HFF-Myc (cell line): ENCODE measurements around the gene OGFR.
"Not testable (repeated sequence)": the region's sequence is repeated elsewhere in the genome, so short reads cannot be mapped to it uniquely, and the experiment has no call there.

Source experiments
- DNase-seq: peaks from one replicate; pipeline ENCODE4 v3.0.0-alpha.2; 2011; ENCODE audit warnings: low read depth; ENCODE audit errors: extremely low read depth
- H3K4me3 ChIP-seq: replicated peaks from 2 replicates; pipeline ENCODE4 v1.5.1; 2011; ENCODE audit warnings: low read depth, mild to moderate bottlenecking, control low read depth, low read length
- TF ChIP-seq, protein P1 (sequence below): IDR thresholded peaks from 2 replicates; pipeline ENCODE4 v1.5.1; 2012; ENCODE audit warnings: mild to moderate bottlenecking, low read depth, low read length, control low read depth; ENCODE audit errors: missing control alignments

Gene OGFR

DNA sequence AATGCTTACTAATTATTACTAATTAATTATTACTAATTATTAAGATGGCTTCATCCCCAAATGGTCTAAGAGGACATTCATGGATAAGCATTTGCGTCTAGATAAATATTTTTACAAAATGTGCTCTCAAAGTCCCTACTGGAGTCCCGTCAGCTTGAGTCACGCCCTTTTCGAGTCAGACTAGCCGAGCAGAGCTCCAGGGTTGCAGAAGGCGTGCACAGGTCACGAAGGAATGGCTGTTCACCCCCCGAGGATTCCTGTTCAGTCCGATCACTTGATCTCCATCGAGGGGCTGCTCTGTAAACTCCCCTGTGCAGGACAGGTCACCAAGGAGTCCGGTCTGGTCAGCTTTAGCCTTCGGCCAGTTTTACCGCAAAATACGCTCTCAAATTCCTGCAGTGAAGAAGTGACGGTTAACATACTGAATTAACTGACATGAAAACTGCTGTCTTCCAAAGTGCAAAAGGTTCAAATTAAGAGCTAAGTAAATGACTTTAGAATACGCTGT lies 37.1 kb downstream of the OGFR start:
- DNase-seq, result no peak
- H3K4me3 ChIP-seq, result no peak overlapping the region
- TF ChIP-seq, protein P1, sequence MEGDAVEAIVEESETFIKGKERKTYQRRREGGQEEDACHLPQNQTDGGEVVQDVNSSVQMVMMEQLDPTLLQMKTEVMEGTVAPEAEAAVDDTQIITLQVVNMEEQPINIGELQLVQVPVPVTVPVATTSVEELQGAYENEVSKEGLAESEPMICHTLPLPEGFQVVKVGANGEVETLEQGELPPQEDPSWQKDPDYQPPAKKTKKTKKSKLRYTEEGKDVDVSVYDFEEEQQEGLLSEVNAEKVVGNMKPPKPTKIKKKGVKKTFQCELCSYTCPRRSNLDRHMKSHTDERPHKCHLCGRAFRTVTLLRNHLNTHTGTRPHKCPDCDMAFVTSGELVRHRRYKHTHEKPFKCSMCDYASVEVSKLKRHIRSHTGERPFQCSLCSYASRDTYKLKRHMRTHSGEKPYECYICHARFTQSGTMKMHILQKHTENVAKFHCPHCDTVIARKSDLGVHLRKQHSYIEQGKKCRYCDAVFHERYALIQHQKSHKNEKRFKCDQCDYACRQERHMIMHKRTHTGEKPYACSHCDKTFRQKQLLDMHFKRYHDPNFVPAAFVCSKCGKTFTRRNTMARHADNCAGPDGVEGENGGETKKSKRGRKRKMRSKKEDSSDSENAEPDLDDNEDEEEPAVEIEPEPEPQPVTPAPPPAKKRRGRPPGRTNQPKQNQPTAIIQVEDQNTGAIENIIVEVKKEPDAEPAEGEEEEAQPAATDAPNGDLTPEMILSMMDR, result no peak

DNA sequence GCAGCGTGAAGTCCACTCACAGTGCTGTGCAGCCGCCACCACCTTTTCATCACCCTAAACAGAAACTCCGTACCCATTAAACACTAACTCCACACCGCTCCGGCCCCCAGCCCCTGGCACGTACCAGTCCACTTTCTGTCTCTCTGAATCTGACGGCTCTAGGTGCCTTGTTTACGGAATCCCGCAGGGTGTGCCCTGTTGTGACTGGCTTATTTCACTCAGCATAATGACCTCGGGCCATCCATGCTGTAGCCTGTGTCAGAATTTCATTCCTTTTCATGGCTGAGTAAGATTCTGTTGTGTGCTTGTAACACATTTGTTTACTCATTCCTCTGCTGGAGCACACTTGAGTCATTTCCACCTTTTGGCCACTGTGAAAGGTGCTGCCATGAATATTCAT lies 39.0 kb downstream of the OGFR start:
- DNase-seq, result no peak
- H3K4me3 ChIP-seq, result no peak overlapping the region
- TF ChIP-seq, protein P1, result no peak

DNA sequence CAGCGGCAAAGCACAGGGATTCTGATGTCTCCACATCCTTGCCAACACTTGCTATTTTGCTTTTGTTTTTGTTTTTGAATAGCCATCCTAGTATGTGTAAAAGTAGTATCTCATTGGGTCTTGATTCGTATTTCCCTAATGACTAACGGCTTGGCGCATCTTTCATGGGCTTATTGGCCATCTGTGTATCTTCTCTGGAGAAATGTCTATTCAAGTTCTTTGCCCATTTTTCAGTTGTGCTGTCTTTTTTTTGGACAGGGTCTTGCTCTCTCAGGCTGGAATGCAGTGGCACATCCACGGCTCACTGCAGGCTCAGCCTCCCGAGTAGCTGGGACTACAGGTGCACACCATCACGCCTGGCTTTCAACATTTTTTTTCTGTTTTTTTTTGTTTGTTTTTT lies 39.5 kb downstream of the OGFR start:
- TF ChIP-seq, protein P1, result no peak
- no peak overlapping the region for H3K4me3 ChIP-seq
- DNase-seq, result no peak

DNA sequence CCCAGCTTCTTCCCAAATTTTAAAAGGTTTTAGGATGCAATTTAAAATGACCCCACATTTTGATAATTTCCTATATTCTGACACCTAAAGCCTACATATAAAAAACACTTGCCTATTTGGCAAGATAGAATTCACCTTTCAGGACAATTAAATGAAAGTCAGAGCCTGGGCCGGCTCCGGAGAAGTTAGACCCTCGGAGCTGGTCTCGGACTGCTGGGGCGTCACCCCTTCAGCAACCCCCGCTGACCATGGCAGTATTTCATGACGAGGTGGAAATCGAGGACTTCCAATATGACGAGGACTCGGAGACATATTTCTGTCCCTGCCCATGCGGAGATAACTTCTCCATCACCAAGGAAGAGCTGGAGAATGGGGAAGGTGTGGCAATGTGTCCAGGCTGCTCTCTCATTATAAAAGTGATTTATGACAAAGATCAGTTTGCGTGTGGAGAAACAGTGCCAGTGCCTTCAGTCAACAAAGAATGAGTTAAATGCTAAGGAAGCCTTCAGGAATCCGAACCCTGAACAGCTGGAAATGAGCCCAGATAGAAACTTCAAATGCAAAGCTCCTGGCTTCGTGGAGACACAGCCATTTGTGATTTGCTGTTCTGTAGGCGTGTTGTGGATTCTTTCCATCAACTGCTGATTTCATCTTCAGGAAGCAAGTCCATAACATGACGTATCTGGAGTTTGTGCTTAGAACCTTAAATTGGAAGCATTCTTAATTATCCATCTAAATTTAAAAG lies 41.0 kb downstream of the OGFR start:
- TF ChIP-seq, protein P1, result no peak
- DNase-seq, result no peak
- no peak overlapping the region for H3K4me3 ChIP-seq

DNA sequence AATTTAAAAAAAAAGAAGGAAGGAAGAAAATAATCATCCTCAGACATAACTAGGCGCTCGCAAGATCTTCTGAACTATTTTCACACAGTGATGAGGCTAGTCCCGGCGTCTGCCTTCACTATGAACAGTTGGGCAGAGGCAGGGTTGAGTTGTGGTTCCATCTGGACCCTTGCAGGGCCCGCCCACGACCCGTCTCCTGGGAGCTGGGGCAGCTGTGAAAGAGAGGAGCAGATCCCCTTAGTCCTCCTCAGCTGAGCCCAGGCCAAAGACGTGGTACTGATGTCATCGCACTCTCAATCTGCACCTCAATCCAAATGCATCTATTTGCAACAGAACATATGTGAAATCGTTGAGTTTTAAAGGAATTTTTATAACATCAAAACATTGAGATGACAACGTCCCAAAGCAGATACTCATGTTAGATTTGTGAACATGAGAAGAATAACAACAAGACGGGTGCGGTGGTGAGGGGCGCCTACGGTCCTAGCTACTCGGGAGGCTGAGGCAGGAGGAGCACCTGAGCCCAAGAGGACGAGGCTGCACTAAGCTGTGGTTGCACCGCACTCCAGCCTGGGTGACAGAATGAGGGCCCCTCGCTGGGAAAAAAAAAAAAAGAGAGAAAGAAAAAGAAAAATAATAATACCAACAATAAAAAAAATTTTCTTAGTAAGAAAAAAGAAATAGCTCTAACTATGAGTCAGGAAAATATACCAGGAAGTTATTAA lies 41.7 kb downstream of the OGFR start:
- DNase-seq, result no peak
- no peak overlapping the region for H3K4me3 ChIP-seq
- TF ChIP-seq, protein P1, result no peak

DNA sequence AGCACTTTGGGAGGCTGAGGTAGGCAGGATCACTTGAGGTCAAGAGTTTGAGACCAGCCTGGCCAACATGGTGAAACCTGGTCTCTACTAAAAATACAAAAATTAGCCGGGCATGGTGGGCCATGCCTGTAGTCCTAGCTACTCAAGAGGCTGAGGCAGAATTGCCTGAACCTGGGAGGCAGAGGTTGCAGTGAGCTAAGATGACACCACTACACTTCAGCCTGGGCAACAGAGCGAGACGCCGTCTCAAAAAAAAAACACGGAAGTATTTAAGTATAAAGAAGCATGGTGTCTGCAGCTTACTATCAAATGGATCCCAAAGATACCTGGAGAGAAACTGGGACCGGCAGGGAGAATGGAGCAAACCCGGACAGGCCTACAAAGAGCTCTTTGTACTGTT lies 44.3 kb downstream of the OGFR start:
- not testable (repeated sequence) for H3K4me3 ChIP-seq, DNase-seq

DNA sequence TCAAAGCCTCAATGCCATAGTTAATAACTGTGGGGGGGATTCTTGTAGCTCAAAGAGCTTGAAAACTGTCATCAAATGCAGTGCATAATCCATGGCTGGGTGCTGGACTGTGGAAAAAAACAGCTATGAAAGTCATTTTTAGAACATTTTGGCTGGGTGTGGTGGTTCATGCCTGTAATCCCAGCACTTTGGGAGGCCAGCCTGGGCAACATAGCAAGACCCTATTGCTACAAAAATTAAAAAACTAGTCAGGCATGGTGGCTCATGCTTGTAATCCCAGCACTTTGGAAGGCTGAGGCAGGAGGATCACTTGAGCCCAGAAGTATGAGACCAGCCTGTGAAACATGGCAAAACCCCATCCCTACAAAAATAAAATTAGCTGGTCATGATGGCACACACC lies 44.8 kb downstream of the OGFR start:
- no peak for DNase-seq
- no peak overlapping the region for H3K4me3 ChIP-seq
- TF ChIP-seq, protein P1, result no peak
